Measurements from ENCODE around the gene TMEM256.

DNA sequence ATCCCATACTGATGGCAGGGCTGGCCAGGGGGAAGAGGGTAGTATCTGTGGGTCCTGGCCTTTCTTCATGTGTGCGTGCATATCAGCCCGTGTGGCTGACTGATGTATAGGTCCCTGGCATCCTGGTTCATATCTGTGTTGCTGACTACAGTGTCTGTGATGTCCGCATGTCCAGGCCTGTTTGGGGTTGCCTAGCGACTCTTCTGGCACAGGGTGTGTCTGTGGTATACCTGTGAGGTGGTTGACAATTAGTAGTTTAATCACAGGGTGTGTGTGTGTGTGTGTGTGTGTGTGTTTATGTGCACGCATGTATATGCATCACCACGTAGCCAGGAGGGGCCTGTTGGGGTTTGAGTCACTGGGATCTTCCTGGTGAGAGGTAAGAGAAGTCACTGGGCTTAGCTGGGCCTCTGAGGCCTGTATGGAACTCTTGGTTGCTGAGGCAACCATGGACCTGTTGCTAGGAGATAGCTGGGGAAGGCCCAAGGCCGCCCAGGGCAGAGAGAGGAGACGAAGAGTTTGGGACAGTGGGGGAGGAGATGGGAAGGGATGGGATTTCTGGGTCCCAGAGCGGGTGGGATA lies 49.5 kb downstream of the TMEM256 start:
- TF ChIP-seq POLR2AphosphoS5 (IDR thresholded peaks at IDR 0.05; ENCODE audit: low read depth, low read length) (no peak), TAF1 (IDR thresholded peaks at IDR 0.05; ENCODE audit: borderline replicate concordance, insufficient read depth, low read length) (no peak), SIN3A (IDR thresholded peaks at IDR 0.05; ENCODE audit: borderline replicate concordance, insufficient read depth, low read length) (no peak), FOXP2 (optimal IDR thresholded peaks at IDR 0.05; ENCODE audit: borderline replicate concordance, extremely low read depth, extremely low read length, insufficient read depth) (no peak)
